Measurements from ENCODE around the gene ASS1. TPM values are rescaled to one million over a fixed set of nuclear protein-coding genes. Genes with fewer than 3 reads are reported as not detected.

The ASS1 gene
- polyA plus RNA-seq, 2 of the 4 experiments (the other 2 are of a cell fraction), result 11.3 to 32.5 TPM

DNA sequence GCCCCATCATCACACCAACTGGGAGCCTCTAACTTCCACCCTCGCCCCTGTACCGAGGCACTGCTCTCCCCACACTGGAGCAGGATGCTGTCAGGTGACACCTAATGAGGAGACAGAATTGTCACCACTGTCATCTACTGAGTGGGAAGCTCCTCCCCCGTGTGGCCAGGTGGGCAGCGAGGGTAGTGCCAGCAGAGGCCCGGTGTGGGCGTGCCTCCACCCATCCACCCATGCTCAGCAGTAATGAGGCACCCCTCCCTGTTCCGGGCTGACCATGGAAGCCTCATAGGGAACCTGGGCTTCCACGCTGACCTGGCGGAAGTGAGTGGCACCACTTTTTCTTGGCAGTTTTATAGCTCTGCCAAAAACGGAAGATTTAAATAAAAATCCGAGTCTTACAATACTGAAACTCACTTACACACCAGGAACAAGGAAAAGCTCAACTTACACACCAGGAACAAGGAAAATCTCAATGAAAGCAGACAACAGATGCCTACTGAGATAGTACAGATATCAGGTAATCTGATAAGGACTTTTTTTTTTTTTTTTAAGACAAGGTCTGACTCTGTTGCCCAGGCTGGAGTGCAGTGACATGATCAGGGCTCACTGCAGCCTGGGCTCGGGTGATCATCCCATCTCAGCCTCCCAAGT lies 30.6 kb upstream of the ASS1 start:
- 48% methylated on average over 8 of the region's 12 CpGs for WGBS (ENCODE audit: missing lambda C conversion rate)
- POLR2A ChIA-PET, result no interaction called here
- Histone ChIP-seq H3K9me3 (no peaks in the 10 kb centered on the region), H3K4me2 (no peak overlapping the region), H3K27ac (no peak overlapping the region), H3K4me1 (no peaks in the 10 kb centered on the region), H3K4me3 (no peak overlapping the region)
- CTCF ChIA-PET, result interaction anchor here (0.6 to 1.5 kb wide), 3 partner anchors 14 to 178 kb away, joined by 3 read pairs; no protein-coding TSS in a partner anchor
- TF ChIP-seq HEYL (CRISPR knock-in tag; IDR thresholded peaks at IDR 0.05) (no peak), HOXA7 (CRISPR knock-in tag; IDR thresholded peaks at IDR 0.05) (no peak), JUN (IDR thresholded peaks at IDR 0.05) (no peak), MAZ (IDR thresholded peaks at IDR 0.05; ENCODE audit: borderline replicate concordance, low read depth, low read length) (no peak), SREBF2 (IDR thresholded peaks at IDR 0.05) (no peak), KDM5A (IDR thresholded peaks at IDR 0.05) (no peak), HOXB5 (CRISPR knock-in tag; IDR thresholded peaks at IDR 0.05) (no peak), RCOR1 (IDR thresholded peaks at IDR 0.05; ENCODE audit: low read depth, low read length) (no peak), NFE2L2 (conservative IDR thresholded peaks at IDR 0.05; ENCODE audit: low read length) (no peak), POLR2A (IDR thresholded peaks at IDR 0.05; ENCODE audit: low read length) (no peak), KDM1A (IDR thresholded peaks at IDR 0.05; ENCODE audit: low read depth) (no peak), CHD2 (IDR thresholded peaks at IDR 0.05; ENCODE audit: low read length, partially characterized antibody) (no peak), SMC3 (IDR thresholded peaks at IDR 0.05) (no peak), TFCP2L1 (CRISPR knock-in tag; IDR thresholded peaks at IDR 0.05) (no peak), ZFP36 (IDR thresholded peaks at IDR 0.05; ENCODE audit: borderline replicate concordance, partially characterized antibody) (no peak), ZNF302 (CRISPR knock-in tag; IDR thresholded peaks at IDR 0.05) (no peak)
- TF ChIP-seq, protein P1, sequence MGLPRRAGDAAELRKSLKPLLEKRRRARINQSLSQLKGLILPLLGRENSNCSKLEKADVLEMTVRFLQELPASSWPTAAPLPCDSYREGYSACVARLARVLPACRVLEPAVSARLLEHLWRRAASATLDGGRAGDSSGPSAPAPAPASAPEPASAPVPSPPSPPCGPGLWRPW (IDR thresholded peaks at IDR 0.05), result no peak
- TF ChIP-seq, protein P2, sequence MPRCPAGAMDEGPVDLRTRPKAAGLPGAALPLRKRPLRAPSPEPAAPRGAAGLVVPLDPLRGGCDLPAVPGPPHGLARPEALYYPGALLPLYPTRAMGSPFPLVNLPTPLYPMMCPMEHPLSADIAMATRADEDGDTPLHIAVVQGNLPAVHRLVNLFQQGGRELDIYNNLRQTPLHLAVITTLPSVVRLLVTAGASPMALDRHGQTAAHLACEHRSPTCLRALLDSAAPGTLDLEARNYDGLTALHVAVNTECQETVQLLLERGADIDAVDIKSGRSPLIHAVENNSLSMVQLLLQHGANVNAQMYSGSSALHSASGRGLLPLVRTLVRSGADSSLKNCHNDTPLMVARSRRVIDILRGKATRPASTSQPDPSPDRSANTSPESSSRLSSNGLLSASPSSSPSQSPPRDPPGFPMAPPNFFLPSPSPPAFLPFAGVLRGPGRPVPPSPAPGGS (IDR thresholded peaks at IDR 0.05), result no peak
- TF ChIP-seq, protein P3, sequence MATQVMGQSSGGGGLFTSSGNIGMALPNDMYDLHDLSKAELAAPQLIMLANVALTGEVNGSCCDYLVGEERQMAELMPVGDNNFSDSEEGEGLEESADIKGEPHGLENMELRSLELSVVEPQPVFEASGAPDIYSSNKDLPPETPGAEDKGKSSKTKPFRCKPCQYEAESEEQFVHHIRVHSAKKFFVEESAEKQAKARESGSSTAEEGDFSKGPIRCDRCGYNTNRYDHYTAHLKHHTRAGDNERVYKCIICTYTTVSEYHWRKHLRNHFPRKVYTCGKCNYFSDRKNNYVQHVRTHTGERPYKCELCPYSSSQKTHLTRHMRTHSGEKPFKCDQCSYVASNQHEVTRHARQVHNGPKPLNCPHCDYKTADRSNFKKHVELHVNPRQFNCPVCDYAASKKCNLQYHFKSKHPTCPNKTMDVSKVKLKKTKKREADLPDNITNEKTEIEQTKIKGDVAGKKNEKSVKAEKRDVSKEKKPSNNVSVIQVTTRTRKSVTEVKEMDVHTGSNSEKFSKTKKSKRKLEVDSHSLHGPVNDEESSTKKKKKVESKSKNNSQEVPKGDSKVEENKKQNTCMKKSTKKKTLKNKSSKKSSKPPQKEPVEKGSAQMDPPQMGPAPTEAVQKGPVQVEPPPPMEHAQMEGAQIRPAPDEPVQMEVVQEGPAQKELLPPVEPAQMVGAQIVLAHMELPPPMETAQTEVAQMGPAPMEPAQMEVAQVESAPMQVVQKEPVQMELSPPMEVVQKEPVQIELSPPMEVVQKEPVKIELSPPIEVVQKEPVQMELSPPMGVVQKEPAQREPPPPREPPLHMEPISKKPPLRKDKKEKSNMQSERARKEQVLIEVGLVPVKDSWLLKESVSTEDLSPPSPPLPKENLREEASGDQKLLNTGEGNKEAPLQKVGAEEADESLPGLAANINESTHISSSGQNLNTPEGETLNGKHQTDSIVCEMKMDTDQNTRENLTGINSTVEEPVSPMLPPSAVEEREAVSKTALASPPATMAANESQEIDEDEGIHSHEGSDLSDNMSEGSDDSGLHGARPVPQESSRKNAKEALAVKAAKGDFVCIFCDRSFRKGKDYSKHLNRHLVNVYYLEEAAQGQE (IDR thresholded peaks at IDR 0.05), result no peak
- ATAC-seq, result no peak
- no peak for DNase-seq (ENCODE audit: low read depth in 1 of 2, low spot score in 1 of 2)
- no peak for FAIRE-seq

DNA sequence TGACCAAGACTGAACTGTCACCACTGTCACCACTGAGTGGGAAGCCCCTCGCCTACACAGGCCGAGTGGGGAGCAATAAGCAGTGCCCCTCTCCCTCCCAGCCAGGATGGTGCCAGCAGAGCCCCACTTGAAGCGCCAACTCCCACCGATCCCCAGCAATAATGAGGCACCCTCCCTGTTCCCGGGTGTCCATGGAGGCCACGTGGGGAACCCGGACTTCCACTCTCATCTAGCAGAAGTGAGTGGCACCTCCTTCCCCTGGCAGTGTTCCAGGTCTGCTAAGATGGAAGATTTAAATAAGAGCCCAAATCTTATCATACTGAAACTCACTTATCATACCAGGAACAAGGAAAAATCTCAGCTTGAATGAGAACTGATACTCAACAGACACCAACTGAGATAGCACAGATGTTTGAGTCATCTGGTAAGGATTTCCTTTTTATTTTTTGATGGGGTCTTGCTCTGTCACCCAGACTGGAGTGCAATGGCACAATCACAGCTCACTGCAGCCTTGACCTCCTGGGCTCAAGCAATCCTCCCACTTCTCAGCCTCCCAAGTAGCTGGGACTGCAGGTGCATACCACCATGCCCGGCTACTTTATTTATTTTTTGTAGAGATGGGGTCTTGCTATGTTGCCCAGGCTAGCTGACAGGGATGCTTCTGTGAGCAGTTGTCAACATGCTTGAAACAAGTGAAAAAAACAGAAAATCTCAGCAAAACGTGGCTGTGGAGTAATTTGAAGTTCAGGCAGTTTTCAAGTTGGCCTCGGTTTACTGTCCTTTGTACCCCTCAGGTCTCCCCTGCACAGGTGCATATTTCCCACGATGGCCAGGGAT lies 29.6 kb upstream of the ASS1 start:
- H3K9me3 ChIP-seq, result no peaks in the 10 kb centered on the region
- H3K27ac ChIP-seq, result no peak overlapping the region
- POLR2A ChIA-PET, result no interaction called here
- no peak overlapping the region for H3K4me2 ChIP-seq
- WGBS (ENCODE audit: missing lambda C conversion rate), result 49% methylated on average over 11 of the region's 11 CpGs
- TF ChIP-seq EHMT2 (IDR thresholded peaks at IDR 0.05; ENCODE audit: low read depth), result no peak
- TF ChIP-seq ZNF302 (CRISPR knock-in tag; IDR thresholded peaks at IDR 0.05), result no peak
- TF ChIP-seq, protein P4, sequence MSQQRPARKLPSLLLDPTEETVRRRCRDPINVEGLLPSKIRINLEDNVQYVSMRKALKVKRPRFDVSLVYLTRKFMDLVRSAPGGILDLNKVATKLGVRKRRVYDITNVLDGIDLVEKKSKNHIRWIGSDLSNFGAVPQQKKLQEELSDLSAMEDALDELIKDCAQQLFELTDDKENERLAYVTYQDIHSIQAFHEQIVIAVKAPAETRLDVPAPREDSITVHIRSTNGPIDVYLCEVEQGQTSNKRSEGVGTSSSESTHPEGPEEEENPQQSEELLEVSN (IDR thresholded peaks at IDR 0.05; ENCODE audit: borderline replicate concordance, low read depth), result no peak
- no peak for TF ChIP-seq RCOR1 (IDR thresholded peaks at IDR 0.05; ENCODE audit: low read depth, low read length)
- TF ChIP-seq JUN (IDR thresholded peaks at IDR 0.05), result no peak
- TF ChIP-seq FOXS1 (CRISPR knock-in tag; IDR thresholded peaks at IDR 0.05), result no peak
- TF ChIP-seq NPAS2 (CRISPR knock-in tag; IDR thresholded peaks at IDR 0.05; ENCODE audit: borderline replicate concordance), result no peak
- H3K4me3 ChIP-seq, result no peak overlapping the region
- CTCF ChIA-PET, result interaction anchor here (1.3 to 1.5 kb wide), 2 partner anchors 15 to 172 kb away, joined by 3 read pairs; no protein-coding TSS in a partner anchor
- H3K4me1 ChIP-seq, result no peaks in the 10 kb centered on the region
- no peak for FAIRE-seq
- no peak for DNase-seq (ENCODE audit: low read depth in 1 of 2, low spot score in 1 of 2)
- ATAC-seq, result no peak

All from A549 (cell line).